OCI-LY1 (cell line): ENCODE measurements around the gene SNTB2.
"Not testable (repeated sequence)": the region's sequence is repeated elsewhere in the genome, so short reads cannot be mapped to it uniquely, and the experiment has no call there.

Experiments
- H2AFZ ChIP-seq: fragments of 200-600 bp; sonication (generic), shearing (Covaris generic); 2 replicates; pipeline ENCODE4 v1.6.0; 2014; ENCODE audit warnings: antibody characterized with exemption, mild to moderate bottlenecking, low read length
- H3F3A ChIP-seq: fragments of 200-600 bp; sonication (generic), shearing (Covaris generic); 2 replicates; pipeline ENCODE4 v1.6.0; 2014; ENCODE audit warnings: mild to moderate bottlenecking, antibody characterized with exemption, low read length, moderate library complexity; ENCODE audit not compliant: insufficient read depth
- H3K27ac ChIP-seq: fragments of 200-600 bp; sonication (generic); 2 replicates; pipeline ENCODE4 v1.5.1; 2014; ENCODE audit warnings: low read length, mixed run types, mild to moderate bottlenecking, low read depth; ENCODE audit not compliant: poor library complexity, severe bottlenecking
- H3K27me3 ChIP-seq: fragments of 200-600 bp; sonication (generic); 2 replicates; pipeline ENCODE4 v1.6.0; 2014; ENCODE audit warnings: antibody characterized with exemption, mild to moderate bottlenecking, low read length, moderate library complexity; ENCODE audit not compliant: insufficient read depth
- H3K36me3 ChIP-seq: fragments of 200-600 bp; sonication (generic); 2 replicates; pipeline ENCODE4 v1.6.1; 2014; ENCODE audit warnings: mild to moderate bottlenecking, antibody characterized with exemption, low read length, moderate library complexity, mixed read lengths; ENCODE audit not compliant: insufficient read depth
- H3K4me1 ChIP-seq: fragments of 200-600 bp; sonication (generic); 2 replicates; pipeline ENCODE4 v1.5.1; 2014; ENCODE audit warnings: mild to moderate bottlenecking, low read length, moderate library complexity; ENCODE audit not compliant: insufficient read depth, severe bottlenecking
- H3K4me2 ChIP-seq: fragments of 200-600 bp; sonication (generic), shearing (Covaris generic); 2 replicates; pipeline ENCODE4 v1.6.1; 2014; ENCODE audit warnings: low read length
- H3K4me3 ChIP-seq: fragments of 200-600 bp; sonication (generic); 2 replicates; pipeline ENCODE4 v1.5.1; 2014; ENCODE audit warnings: low read length, low read depth, mild to moderate bottlenecking, mixed read lengths; ENCODE audit not compliant: poor library complexity, severe bottlenecking
- H3K79me2 ChIP-seq: fragments of 200-600 bp; shearing (Covaris generic); 2 replicates; pipeline ENCODE4 v1.6.1; 2016; ENCODE audit warnings: mixed run types, low read length, mixed read lengths; ENCODE audit not compliant: insufficient read depth
- H3K9ac ChIP-seq: fragments of 200-600 bp; sonication (generic), shearing (Covaris generic); 2 replicates; pipeline ENCODE4 v1.6.1; 2014; ENCODE audit warnings: mild to moderate bottlenecking, low read length, mixed read lengths
- H3K9me2 ChIP-seq: fragments of 200-600 bp; sonication (generic), shearing (Covaris generic); 2 replicates; pipeline ENCODE4 v1.6.1; 2014; ENCODE audit warnings: low read depth, mild to moderate bottlenecking, low read length, mixed read lengths
- H3K9me3 ChIP-seq: fragments of 200-600 bp; shearing (Covaris generic); 2 replicates; pipeline ENCODE4 v1.6.1; 2014; ENCODE audit warnings: low read length, mixed read lengths
- H4K20me1 ChIP-seq: fragments of 200-600 bp; sonication (generic), shearing (Covaris generic); 2 replicates; pipeline ENCODE4 v1.6.0; 2016; ENCODE audit warnings: mild to moderate bottlenecking, low read length; ENCODE audit not compliant: insufficient read depth
- CTCF ChIP-seq: fragments of 200-600 bp; sonication (generic), shearing (Covaris generic); IDR thresholded peaks from 2 replicates; pipeline ENCODE4 v1.5.1; 2017; ENCODE audit warnings: mild to moderate bottlenecking, antibody characterized with exemption, low read length, moderate library complexity, mixed read lengths
- EZH2 ChIP-seq: fragments of 200-600 bp; sonication (generic), shearing (Covaris generic); IDR thresholded peaks from 2 replicates; pipeline ENCODE4 v1.8.0; 2017; ENCODE audit warnings: borderline replicate concordance, mixed run types, mild to moderate bottlenecking, antibody characterized with exemption, low read length, moderate library complexity, mixed read lengths

SNTB2 gene

GRCh38 chr16:69253870-69254341 lies 66.9 kb downstream of the SNTB2 start:
- Histone ChIP-seq H3K27ac (no peak overlapping the region), H3K9ac (no peak overlapping the region), H4K20me1 (no peaks in the 10 kb centered on the region), H3F3A (no peaks in the 10 kb centered on the region), H3K36me3 (peaks cover 31% of the 10 kb centered on the region), H3K9me2 (no peaks in the 10 kb centered on the region), H3K4me3 (no peak overlapping the region), H2AFZ (no peak overlapping the region), H3K9me3 (no peaks in the 10 kb centered on the region), H3K4me2 (no peak overlapping the region), H3K79me2 (peaks cover 5% of the 10 kb centered on the region; the same call in 1 of the 2 replicates), H3K4me1 (peaks cover 6% of the 10 kb centered on the region), H3K27me3 (no peaks in the 10 kb centered on the region)
- TF ChIP-seq CTCF (no peak), EZH2 (no peak)

- not testable (repeated sequence) for H3K79me2 ChIP-seq, H3K4me2 ChIP-seq, H3K27me3 ChIP-seq, H3K9ac ChIP-seq, H3K4me3 ChIP-seq, H3F3A ChIP-seq, H3K4me1 ChIP-seq, H3K27ac ChIP-seq, H3K9me2 ChIP-seq, H2AFZ ChIP-seq, H4K20me1 ChIP-seq, H3K9me3 ChIP-seq
- peaks cover 33% of the 10 kb centered on the region for H3K36me3 ChIP-seq
Observed at GRCh38 chr16:69259428-69259764, 72.4 kb downstream of the SNTB2 start.

- no peak overlapping the region for H3K27ac ChIP-seq
Observed at GRCh38 chr16:69260019-69260418, 73.1 kb downstream of the SNTB2 start.

More at GRCh38 chr16:69260019-69260418, 73.1 kb downstream of the SNTB2 start:
- no peak for TF ChIP-seq EZH2
- TF ChIP-seq CTCF: no peak
- Histone ChIP-seq H3K9ac (no peak overlapping the region), H3K4me3 (no peak overlapping the region), H3K4me1 (peaks cover 8% of the 10 kb centered on the region), H2AFZ (no peak overlapping the region), H3K9me3 (no peaks in the 10 kb centered on the region), H3K27me3 (no peaks in the 10 kb centered on the region), H4K20me1 (no peaks in the 10 kb centered on the region), H3K9me2 (no peaks in the 10 kb centered on the region), H3K4me2 (no peak overlapping the region), H3K79me2 (peaks cover 5% of the 10 kb centered on the region; the same call in 1 of the 2 replicates), H3F3A (no peaks in the 10 kb centered on the region), H3K36me3 (peaks cover 36% of the 10 kb centered on the region)
